Caco-2 (cell line): Measurements from ENCODE around the gene SP6. TPM values are rescaled to one million over a fixed set of nuclear protein-coding genes. Genes with fewer than 3 reads are reported as not detected.

Experiments used
- BruUV-seq: library from RNA; stranded (reverse); fragments of 400-500 nt; replicated peaks from 2 replicates; lab custom pipeline; 2021; lab: Mats Ljungman, UMichigan
- CTCF ChIA-PET: fragments of 300-600 bp; sonication (Branson Sonifier 250); formaldehyde crosslinking; loops from one replicate; lab custom pipeline; 2022; ENCODE audit warnings: antibody characterized with exemption; lab: Charles Lee
- POLR2A ChIA-PET: fragments of 300-600 bp; sonication (Branson Sonifier 250); formaldehyde crosslinking; loops from one replicate; lab custom pipeline; 2022; ENCODE audit warnings: antibody characterized with exemption; lab: Charles Lee
- DNase-seq, 2 experiments: peaks; one replicate each; pipeline versions ENCODE4 v3.0.0 to v3.0.0-alpha.2; 2020 to 2022
- H3K27me3 ChIP-seq: replicated peaks from 2 replicates; pipeline ENCODE4 v1.6.0; 2011; ENCODE audit warnings: low read length; ENCODE audit not compliant: control insufficient read depth, insufficient read depth
- H3K36me3 ChIP-seq: 2 replicates; pipeline ENCODE4 v1.5.1; 2011; ENCODE audit warnings: low read length; ENCODE audit not compliant: control insufficient read depth, insufficient read depth
- H3K4me1 ChIP-seq: fragments of 250-450 bp; sonication (Bioruptor Pico); 2 replicates; pipeline ENCODE4 v1.5.1; 2020; ENCODE audit warnings: mild to moderate bottlenecking
- H3K4me3 ChIP-seq: 2 replicates; pipeline ENCODE4 v1.5.1; 2011; ENCODE audit warnings: low read depth, mild to moderate bottlenecking, control low read depth, low read length
- H3K9me3 ChIP-seq: fragments of 250-450 bp; sonication (Bioruptor Pico); 2 replicates; pipeline ENCODE4 v1.5.1; 2020; ENCODE audit warnings: mild to moderate bottlenecking, moderate library complexity
- H3K27ac Mint-ChIP-seq: one replicate; pipeline ENCODE4 v1.8.0; 2022; ENCODE audit warnings: mixed read lengths; ENCODE audit not compliant: unreplicated experiment
- H3K27me3 Mint-ChIP-seq: one replicate; pipeline ENCODE4 v1.8.0; 2022; ENCODE audit warnings: mixed read lengths; ENCODE audit not compliant: insufficient read depth, unreplicated experiment
- H3K36me3 Mint-ChIP-seq: one replicate; pipeline ENCODE4 v1.8.0; 2022; ENCODE audit warnings: mild to moderate bottlenecking, mixed read lengths; ENCODE audit not compliant: insufficient read depth, unreplicated experiment
- H3K4me1 Mint-ChIP-seq: one replicate; pipeline ENCODE4 v1.8.0; 2022; ENCODE audit warnings: low read depth, mixed read lengths; ENCODE audit not compliant: unreplicated experiment
- H3K4me3 Mint-ChIP-seq: one replicate; pipeline ENCODE4 v1.8.0; 2022; ENCODE audit warnings: mild to moderate bottlenecking, moderate library complexity, mixed read lengths; ENCODE audit not compliant: unreplicated experiment
- H3K9me3 Mint-ChIP-seq: one replicate; pipeline ENCODE4 v1.8.0; 2022; ENCODE audit warnings: mixed read lengths; ENCODE audit not compliant: unreplicated experiment
- intact Hi-C: fragments of 100-400 bp; cut with micrococcal nuclease; formaldehyde crosslinking; loops from one replicate; pipeline ENCODE4 v1.10.0; 2022; ENCODE audit not compliant: unreplicated experiment
- total RNA-seq: library from RNA; stranded (reverse); gene quantifications from 2 replicates; pipeline ENCODE4 v1.2.3, GENCODE V29; 2022
- TF ChIP-seq, protein P1 (sequence below), 2 experiments: fragments of 200-600 bp in 1 of 2; IDR thresholded peaks; 1 replicate in 1 of 2; 2 replicates in 1 of 2; pipeline versions ENCODE4 v1.5.1 to v1.8.0; 2011 to 2022; ENCODE audit warnings: antibody characterized with exemption in 1 of 2, control low read depth in 1 of 2, inconsistent platforms in 1 of 2, low read depth in 1 of 2, low read length in 1 of 2, mild to moderate bottlenecking in 1 of 2, moderate library complexity in 1 of 2; ENCODE audit not compliant: insufficient read depth in 1 of 2, severe bottlenecking in 1 of 2, unreplicated experiment in 1 of 2

SP6 gene
- total RNA-seq, 1 experiment from 2014 or later: 25.0 TPM

DNA sequence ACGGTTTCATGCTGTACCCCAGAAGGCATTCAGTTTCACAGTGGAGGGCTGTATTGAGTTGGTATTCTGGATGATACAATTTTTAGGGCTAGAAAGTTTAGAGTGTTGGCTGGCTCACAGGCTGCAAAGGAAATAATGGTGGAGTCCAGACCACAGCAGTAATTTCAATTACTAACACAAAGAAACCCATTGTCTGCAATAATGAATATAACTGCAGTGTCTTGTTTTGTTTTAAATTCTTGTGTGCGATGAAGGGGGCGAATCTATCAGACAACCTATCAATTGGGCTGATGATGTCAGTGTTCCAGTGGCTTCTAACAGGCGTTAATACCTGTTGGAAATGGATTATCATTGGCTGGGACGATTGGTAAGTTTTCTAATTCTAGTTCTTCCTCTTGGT, 46.6 kb upstream of the SP6 start:
- Mint-ChIP-seq H3K4me1 (peaks cover 23% of the 10 kb centered on the region), H3K9me3 (no peaks in the 10 kb centered on the region), H3K27ac (peak overlapping the region; percentile 91), H3K36me3 (peaks cover 20% of the 10 kb centered on the region), H3K4me3 (peak overlapping the region; percentile 75), H3K27me3 (peaks cover 2% of the 10 kb centered on the region)
- TF ChIP-seq, protein P1, sequence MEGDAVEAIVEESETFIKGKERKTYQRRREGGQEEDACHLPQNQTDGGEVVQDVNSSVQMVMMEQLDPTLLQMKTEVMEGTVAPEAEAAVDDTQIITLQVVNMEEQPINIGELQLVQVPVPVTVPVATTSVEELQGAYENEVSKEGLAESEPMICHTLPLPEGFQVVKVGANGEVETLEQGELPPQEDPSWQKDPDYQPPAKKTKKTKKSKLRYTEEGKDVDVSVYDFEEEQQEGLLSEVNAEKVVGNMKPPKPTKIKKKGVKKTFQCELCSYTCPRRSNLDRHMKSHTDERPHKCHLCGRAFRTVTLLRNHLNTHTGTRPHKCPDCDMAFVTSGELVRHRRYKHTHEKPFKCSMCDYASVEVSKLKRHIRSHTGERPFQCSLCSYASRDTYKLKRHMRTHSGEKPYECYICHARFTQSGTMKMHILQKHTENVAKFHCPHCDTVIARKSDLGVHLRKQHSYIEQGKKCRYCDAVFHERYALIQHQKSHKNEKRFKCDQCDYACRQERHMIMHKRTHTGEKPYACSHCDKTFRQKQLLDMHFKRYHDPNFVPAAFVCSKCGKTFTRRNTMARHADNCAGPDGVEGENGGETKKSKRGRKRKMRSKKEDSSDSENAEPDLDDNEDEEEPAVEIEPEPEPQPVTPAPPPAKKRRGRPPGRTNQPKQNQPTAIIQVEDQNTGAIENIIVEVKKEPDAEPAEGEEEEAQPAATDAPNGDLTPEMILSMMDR (IDR thresholded peaks at IDR 0.05; ENCODE audit: insufficient read depth in 1 of 2, low read depth in 1 of 2, low read length in 1 of 2, severe bottlenecking in 1 of 2, unreplicated experiment in 1 of 2): no peak
- CTCF ChIA-PET: interaction anchor here (0.8 to 2.0 kb wide), 4 partner anchors 49 to 121 kb away, joined by 4 to 6 read pairs (median 4); partner anchors contain the start of genes CDK5RAP3 and SCRN2
- intact Hi-C loops: no loop called here
- POLR2A ChIA-PET: interaction anchor here (0.6 to 2.9 kb wide), 3 partner anchors 38 to 66 kb away, joined by 3 to 56 read pairs (median 4); partner anchors contain the start of genes LRRC46, MRPL10 and PNPO
- no peaks in the 10 kb centered on the region for H3K9me3 ChIP-seq
- no peak for DNase-seq
- H3K4me3 ChIP-seq: peak overlapping the region; percentile 48
- BruUV-seq: TSS peak; percentile 45
- H3K4me1 ChIP-seq: peaks cover 10% of the 10 kb centered on the region
- no peaks in the 10 kb centered on the region for H3K27me3 ChIP-seq
- H3K36me3 ChIP-seq: peaks cover 6% of the 10 kb centered on the region

DNA sequence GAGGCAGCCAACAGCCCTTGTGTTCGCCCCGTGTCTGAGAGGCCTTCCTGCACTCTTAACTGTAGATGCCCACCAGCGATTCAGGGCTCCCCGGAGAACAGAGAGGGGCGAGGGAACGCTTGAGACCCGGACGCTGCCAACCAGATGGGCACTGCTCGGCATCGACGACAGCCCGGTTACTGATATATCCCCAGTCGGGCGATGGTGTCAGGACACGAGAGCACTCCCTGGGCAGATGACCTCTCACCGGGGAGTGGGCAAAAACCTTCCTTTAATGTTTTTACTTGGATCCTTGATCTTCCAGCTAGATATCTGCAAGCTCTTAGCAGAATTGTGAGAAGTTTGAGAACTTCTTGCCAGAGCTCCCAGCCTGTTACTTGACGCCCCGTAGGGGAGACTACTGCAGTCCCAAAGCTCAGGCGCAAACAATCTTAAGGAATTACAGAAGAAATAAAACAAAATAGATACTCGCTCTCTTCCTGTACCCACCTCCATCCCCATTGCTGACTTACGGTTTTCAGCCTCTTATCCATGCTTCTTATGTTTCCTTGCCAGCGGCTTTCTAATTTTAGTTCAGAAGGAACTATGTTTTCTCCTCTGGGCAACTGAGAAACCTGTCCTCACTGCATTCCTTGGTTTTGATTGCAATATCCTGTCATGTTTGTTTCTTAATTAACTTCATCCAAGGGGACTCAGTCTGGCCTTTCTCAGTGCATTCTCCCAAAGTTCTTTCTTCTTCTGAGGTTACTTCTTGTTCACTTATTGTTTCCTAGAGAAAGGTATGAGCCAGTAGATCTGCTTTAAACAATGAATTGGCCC, 45.9 kb upstream of the SP6 start:
- peaks cover 20% of the 10 kb centered on the region for H3K36me3 Mint-ChIP-seq
- no TSS peak for BruUV-seq
- Histone ChIP-seq H3K4me1 (peaks cover 10% of the 10 kb centered on the region), H3K36me3 (peaks cover 6% of the 10 kb centered on the region), H3K9me3 (no peaks in the 10 kb centered on the region), H3K27me3 (no peaks in the 10 kb centered on the region), H3K4me3 (peak overlapping the region; percentile 48)
- intact Hi-C loops: no loop called here
- peak overlapping the region; percentile 75 for H3K4me3 Mint-ChIP-seq
- H3K27ac Mint-ChIP-seq: peak overlapping the region; percentile 91
- H3K27me3 Mint-ChIP-seq: peaks cover 2% of the 10 kb centered on the region
- ChIA-PET CTCF (interaction anchor here (0.7 to 2.0 kb wide), 6 partner anchors 46 to 121 kb away, joined by 3 to 6 read pairs (median 4); partner anchors contain the start of genes CDK5RAP3, SCRN2 and SP6), POLR2A (interaction anchor here (1.0 to 2.9 kb wide), 5 partner anchors 45 to 74 kb away, joined by 3 to 56 read pairs (median 25); partner anchors contain the start of genes CDK5RAP3, LRRC46, MRPL10 and PNPO)
- H3K4me1 Mint-ChIP-seq: peaks cover 23% of the 10 kb centered on the region
- no peak for DNase-seq
- TF ChIP-seq, protein P1 (IDR thresholded peaks at IDR 0.05; ENCODE audit: insufficient read depth in 1 of 2, low read depth in 1 of 2, low read length in 1 of 2, severe bottlenecking in 1 of 2, unreplicated experiment in 1 of 2): no peak
- H3K9me3 Mint-ChIP-seq: no peaks in the 10 kb centered on the region
